Transverse colon (tissue), 4 donors: ENCODE data around the gene NBEA. TPM values are rescaled to one million over a fixed set of nuclear protein-coding genes. Genes with fewer than 3 reads are reported as not detected.

ENCODE experiments used
- DNase-seq: peaks from one replicate; pipeline ENCODE4 v3.0.0-alpha.2; 2019
- H3K27ac ChIP-seq, 4 donors: fragments of 200-600 bp; sonication (generic); 2 replicates each; pipeline ENCODE4 v1.5.1; 2016 to 2018; ENCODE audit warnings: inconsistent platforms in 4 of 4
- H3K27me3 ChIP-seq: fragments of 200-600 bp; sonication (generic); 2 replicates; pipeline ENCODE4 v1.5.1; 2017; ENCODE audit warnings: inconsistent platforms
- H3K36me3 ChIP-seq, 4 donors: fragments of 200-600 bp; sonication (generic); 2 replicates each; pipeline ENCODE4 v1.5.1; 2017 to 2019; ENCODE audit warnings: inconsistent platforms in 4 of 4
- H3K4me1 ChIP-seq, 4 donors: fragments of 200-600 bp; sonication (generic); 2 replicates each; pipeline ENCODE4 v1.5.1; 2017 to 2020; ENCODE audit warnings: inconsistent platforms in 4 of 4
- H3K4me3 ChIP-seq, 4 donors: fragments of 200-600 bp; sonication (generic); 1 replicate in 1 of 4; 2 replicates in 3 of 4; pipeline versions ENCODE4 v1.5.1 to v1.6.1; 2017 to 2019; ENCODE audit warnings: inconsistent platforms in 4 of 4
- H3K9me3 ChIP-seq, 2 donors: fragments of 200-600 bp; sonication (generic); 2 replicates each; pipeline ENCODE4 v1.5.1; 2017 to 2019; ENCODE audit warnings: inconsistent platforms in 2 of 2
- CTCF ChIP-seq, 5 experiments: fragments of 200-600 bp in 3 of 5; fragments of 450-650 bp in 2 of 5; sonication (generic) in 3 of 5; IDR thresholded peaks; 1 replicate in 2 of 5; 2 replicates in 3 of 5; pipeline ENCODE4 v1.5.1; 2016 to 2017; ENCODE audit warnings: antibody characterized with exemption in 5 of 5, inconsistent platforms in 3 of 5, mild to moderate bottlenecking in 2 of 5, moderate library complexity in 1 of 5
- EP300 ChIP-seq: sonication (generic); formaldehyde crosslinking; IDR thresholded peaks from one replicate; pipeline ENCODE4 v1.6.1; 2017; ENCODE audit warnings: antibody characterized with exemption, low read depth
- POLR2A ChIP-seq: fragments of 450-650 bp; IDR thresholded peaks from one replicate; pipeline ENCODE4 v1.6.1; 2016; ENCODE audit warnings: antibody characterized with exemption, mild to moderate bottlenecking, moderate library complexity
- POLR2AphosphoS5 ChIP-seq, 3 donors: sonication (generic); formaldehyde crosslinking; IDR thresholded peaks; one replicate each; pipeline ENCODE4 v1.6.1; 2016; ENCODE audit warnings: antibody characterized with exemption in 3 of 3
- whole genome bisulfite sequencing, 2 donors: methylation state at CpG; one replicate each; pipeline ENCODE4 v1.1.5; 2018; ENCODE audit warnings: low coverage in 1 of 2; 5-methylcytosine and 5-hydroxymethylcytosine counted together
- in situ Hi-C, 4 donors: fragments of 200-750 bp; cut with MboI; loops; one replicate each; pipeline versions ENCODE4 v1.15.0 to v1.15.1; 2017; ENCODE audit warnings: low sequenced_read_pairs in 3 of 4, low pct_ligation_motif_present in 1 of 4, low pct_unique_long_range_greater_than_20kb in 1 of 4
- intact Hi-C: fragments of 100-400 bp; cut with DNase I; formaldehyde crosslinking; loops from one replicate; pipeline ENCODE4 v1.15.1; 2023; ENCODE audit warnings: low total_unique reads
- total RNA-seq, 4 donors: library from RNA; depleted of rRNA; stranded (reverse); fragments of >200 nt; gene quantifications; one replicate each; pipeline ENCODE4 v1.1.0, GENCODE V29; 2016

NBEA gene
- total RNA-seq, 4 donors from 2014 or later: 8.2 to 21.1 (median 12.5) TPM

DNA sequence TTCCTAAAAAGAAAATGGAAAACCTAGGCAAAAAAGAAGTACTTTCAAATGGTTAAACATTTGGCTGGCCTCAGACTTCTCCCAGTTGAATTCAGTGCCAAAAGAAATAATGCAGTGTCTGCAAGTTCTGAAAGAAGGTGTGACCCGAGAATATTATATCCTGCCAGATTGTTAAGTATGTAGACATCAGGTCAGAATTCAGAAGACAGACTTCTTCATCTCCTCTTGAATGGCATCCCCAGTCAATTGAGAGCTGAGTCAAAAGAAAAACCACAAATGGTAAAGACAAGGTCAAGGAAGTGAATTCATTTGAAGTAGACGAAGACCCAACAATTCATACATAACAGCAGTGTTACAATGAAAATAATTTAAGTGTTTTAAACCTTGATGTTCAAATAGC lies 194.5 kb downstream of the NBEA start:
- Histone ChIP-seq H3K4me1 (no peaks in the 10 kb centered on the region), H3K4me3 (no peak overlapping the region), H3K36me3 (no peaks in the 10 kb centered on the region), H3K9me3 (no peaks in the 10 kb centered on the region), H3K27me3 (no peaks in the 10 kb centered on the region), H3K27ac (no peak overlapping the region)
- WGBS, 2 donors: 49 to 67% methylated on average over 2 of the region's 2 CpGs
- intact Hi-C loops (no loop called here), in situ Hi-C loops (no loop called here)
- DNase-seq: no peak
- TF ChIP-seq POLR2A (no peak), POLR2AphosphoS5 (IDR thresholded peaks at IDR 0.05) (no peak), CTCF (IDR thresholded peaks at IDR 0.05) (no peak), EP300 (no peak)

DNA sequence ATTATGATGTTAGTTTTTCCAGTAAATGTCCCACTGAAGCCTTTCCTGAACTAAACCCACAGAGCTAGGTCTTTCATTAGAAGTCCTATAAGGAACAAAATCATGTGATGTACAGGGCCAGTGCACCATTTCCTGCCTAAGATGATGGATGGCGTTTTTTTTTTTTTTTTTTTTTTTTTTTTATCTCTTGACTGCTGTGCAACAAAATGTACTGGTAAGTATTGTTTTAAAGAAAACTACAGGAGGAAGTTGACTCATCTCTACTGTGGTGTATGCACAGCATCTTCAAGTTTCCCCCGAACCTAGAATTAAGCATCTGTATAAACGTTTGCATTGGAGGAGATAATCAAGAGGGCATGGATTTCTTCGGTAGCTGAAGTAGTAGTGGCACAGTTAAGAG lies 197.5 kb downstream of the NBEA start:
- TF ChIP-seq CTCF (IDR thresholded peaks at IDR 0.05) (no peak), POLR2AphosphoS5 (IDR thresholded peaks at IDR 0.05) (no peak), POLR2A (no peak)
- in situ Hi-C loops: no loop called here
- H3K27me3 ChIP-seq: no peaks in the 10 kb centered on the region
- no peak overlapping the region for H3K4me3 ChIP-seq
- no peaks in the 10 kb centered on the region for H3K36me3 ChIP-seq
- H3K9me3 ChIP-seq: no peaks in the 10 kb centered on the region
- no peak overlapping the region for H3K27ac ChIP-seq
- DNase-seq: no peak
- intact Hi-C loops: no loop called here
- 70 to 78% methylated on average over 4 of the region's 4 CpGs for WGBS, 2 donors
- H3K4me1 ChIP-seq: no peaks in the 10 kb centered on the region

DNA sequence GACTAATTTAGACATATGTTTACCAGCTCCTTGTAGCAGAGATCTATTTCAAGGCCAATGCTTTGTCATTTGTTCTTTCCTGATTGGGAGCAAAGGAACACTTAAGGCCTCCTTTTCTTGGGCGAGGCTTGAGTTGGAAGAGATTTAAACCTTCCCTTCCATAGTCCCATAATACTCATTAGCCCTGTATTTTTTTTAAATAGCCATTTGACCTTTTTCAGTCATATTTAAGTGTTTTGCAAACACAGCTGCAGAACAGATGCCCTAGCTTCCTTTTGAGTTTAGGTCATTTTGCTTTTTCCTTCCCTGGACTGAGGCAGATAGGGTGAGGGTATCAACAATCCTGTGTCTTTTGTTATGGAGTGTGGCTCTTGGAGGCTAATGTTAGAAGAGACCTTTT lies 198.3 kb downstream of the NBEA start:
- Histone ChIP-seq H3K36me3 (no peaks in the 10 kb centered on the region), H3K9me3 (no peaks in the 10 kb centered on the region), H3K27me3 (no peaks in the 10 kb centered on the region), H3K4me1 (no peaks in the 10 kb centered on the region), H3K4me3 (no peak overlapping the region), H3K27ac (no peak overlapping the region)
- no peak for DNase-seq
- WGBS, 2 donors: 70 to 100% methylated on average over 1 of the region's 1 CpG
- TF ChIP-seq POLR2AphosphoS5 (IDR thresholded peaks at IDR 0.05) (no peak), CTCF (IDR thresholded peaks at IDR 0.05) (no peak), POLR2A (no peak), EP300 (no peak)
- in situ Hi-C loops: no loop called here
- intact Hi-C loops: no loop called here

- Histone ChIP-seq H3K27ac (no peak overlapping the region), H3K36me3 (no peaks in the 10 kb centered on the region), H3K27me3 (no peaks in the 10 kb centered on the region), H3K4me1 (no peaks in the 10 kb centered on the region), H3K4me3 (no peak overlapping the region), H3K9me3 (no peaks in the 10 kb centered on the region)
- DNase-seq: no peak
- TF ChIP-seq CTCF (IDR thresholded peaks at IDR 0.05) (no peak), POLR2A (no peak), POLR2AphosphoS5 (IDR thresholded peaks at IDR 0.05) (no peak), EP300 (no peak)
- intact Hi-C loops: no loop called here
- in situ Hi-C loops: no loop called here
Observed at GRCh38 chr13:35140831-35141230, 198.8 kb downstream of the NBEA start.
